Measurements from ENCODE around the gene ALKAL2. TPM values are rescaled to one million over a fixed set of nuclear protein-coding genes. Genes with fewer than 3 reads are reported as not detected.

Gene ALKAL2
- total RNA-seq, 1 donor from 2014 or later = not detected

- no peak for FAIRE-seq
- Histone ChIP-seq H3K4me3 (ENCODE audit: low read depth, low read length) (no peak overlapping the region), H3K36me3 (ENCODE audit: control insufficient read depth, insufficient read depth, low read length) (no peaks in the 10 kb centered on the region), H3K27me3 (ENCODE audit: control insufficient read depth, insufficient read depth, low read length) (no peaks in the 10 kb centered on the region)
- TF ChIP-seq, protein P1, sequence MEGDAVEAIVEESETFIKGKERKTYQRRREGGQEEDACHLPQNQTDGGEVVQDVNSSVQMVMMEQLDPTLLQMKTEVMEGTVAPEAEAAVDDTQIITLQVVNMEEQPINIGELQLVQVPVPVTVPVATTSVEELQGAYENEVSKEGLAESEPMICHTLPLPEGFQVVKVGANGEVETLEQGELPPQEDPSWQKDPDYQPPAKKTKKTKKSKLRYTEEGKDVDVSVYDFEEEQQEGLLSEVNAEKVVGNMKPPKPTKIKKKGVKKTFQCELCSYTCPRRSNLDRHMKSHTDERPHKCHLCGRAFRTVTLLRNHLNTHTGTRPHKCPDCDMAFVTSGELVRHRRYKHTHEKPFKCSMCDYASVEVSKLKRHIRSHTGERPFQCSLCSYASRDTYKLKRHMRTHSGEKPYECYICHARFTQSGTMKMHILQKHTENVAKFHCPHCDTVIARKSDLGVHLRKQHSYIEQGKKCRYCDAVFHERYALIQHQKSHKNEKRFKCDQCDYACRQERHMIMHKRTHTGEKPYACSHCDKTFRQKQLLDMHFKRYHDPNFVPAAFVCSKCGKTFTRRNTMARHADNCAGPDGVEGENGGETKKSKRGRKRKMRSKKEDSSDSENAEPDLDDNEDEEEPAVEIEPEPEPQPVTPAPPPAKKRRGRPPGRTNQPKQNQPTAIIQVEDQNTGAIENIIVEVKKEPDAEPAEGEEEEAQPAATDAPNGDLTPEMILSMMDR (IDR thresholded peaks at IDR 0.05; ENCODE audit: insufficient read depth, low read length, severe bottlenecking) = no peak
- DNase-seq (ENCODE audit: low read depth) = no peak
Measured at GRCh38 chr2:305366-305765, 17.5 kb upstream of the ALKAL2 start.

- FAIRE-seq = peak; percentile 86
Measured at GRCh38 chr2:296354-296753, 8.5 kb upstream of the ALKAL2 start.

DNA sequence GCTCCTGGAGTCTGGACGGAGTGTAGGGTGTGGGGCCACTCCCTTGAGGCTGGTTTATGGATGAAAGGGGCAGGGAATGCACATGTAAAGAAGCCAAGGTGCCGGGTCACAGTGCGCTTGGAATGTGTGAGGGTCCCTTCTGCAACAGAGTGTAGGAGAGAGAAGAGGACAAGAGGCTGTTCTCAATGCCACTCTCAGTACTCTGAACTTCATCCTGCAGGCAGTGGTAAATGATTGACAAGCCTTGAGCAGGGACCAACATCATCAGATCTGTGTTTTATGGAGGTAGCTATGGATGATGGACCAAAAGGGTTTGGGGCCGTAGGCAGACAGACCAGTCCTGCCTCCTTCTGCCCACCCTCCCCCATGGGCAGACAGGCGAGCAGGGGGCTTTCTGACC lies 7.2 kb upstream of the ALKAL2 start:
- Histone ChIP-seq H3K4me3 (ENCODE audit: low read depth, low read length) (no peak overlapping the region), H3K36me3 (ENCODE audit: control insufficient read depth, insufficient read depth, low read length) (no peaks in the 10 kb centered on the region), H3K27me3 (ENCODE audit: control insufficient read depth, insufficient read depth, low read length) (peaks cover 2% of the 10 kb centered on the region)
- no peak for FAIRE-seq
- TF ChIP-seq, protein P1 (IDR thresholded peaks at IDR 0.05; ENCODE audit: insufficient read depth, low read length, severe bottlenecking) = no peak
- no peak for DNase-seq (ENCODE audit: low read depth)

More at GRCh38 chr2:296354-296753, 8.5 kb upstream of the ALKAL2 start:
- TF ChIP-seq, protein P1 (IDR thresholded peaks at IDR 0.05; ENCODE audit: insufficient read depth, low read length, severe bottlenecking) = no peak
- H3K36me3 ChIP-seq (ENCODE audit: control insufficient read depth, insufficient read depth, low read length) = no peaks in the 10 kb centered on the region
- peaks cover 2% of the 10 kb centered on the region for H3K27me3 ChIP-seq (ENCODE audit: control insufficient read depth, insufficient read depth, low read length)
- H3K4me3 ChIP-seq (ENCODE audit: low read depth, low read length) = no peak overlapping the region
- DNase-seq (ENCODE audit: low read depth) = no peak

DNA sequence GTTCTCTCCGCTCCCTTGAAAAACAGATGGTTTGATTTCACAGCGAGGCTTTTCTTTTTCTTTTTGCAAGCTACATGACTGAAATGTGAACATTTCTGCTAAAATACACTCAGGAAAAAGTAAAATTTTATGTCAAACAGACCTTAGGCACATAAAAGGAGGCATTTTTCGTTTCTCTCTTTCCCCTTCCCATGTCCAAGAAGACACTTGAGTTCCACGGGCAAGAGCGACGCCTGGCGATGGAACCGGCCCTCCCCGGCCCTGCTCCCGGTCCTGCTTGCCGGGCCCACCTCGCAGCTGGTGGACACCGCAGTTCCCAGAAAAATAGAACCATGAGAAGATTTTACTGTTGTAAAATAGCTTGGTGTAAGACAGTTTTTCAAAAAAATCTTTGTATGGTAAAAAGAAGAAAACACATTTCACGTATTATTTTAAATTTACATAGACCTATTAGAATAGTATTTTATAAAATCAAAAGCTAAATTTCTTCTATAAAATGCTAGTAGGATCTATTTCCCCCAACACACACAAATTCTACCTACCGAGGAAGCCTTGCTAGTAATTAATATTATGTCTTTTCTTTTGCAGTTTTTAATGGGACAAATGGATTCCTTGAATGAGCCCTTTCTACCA lies 2.3 kb upstream of the ALKAL2 start:
- TF ChIP-seq, protein P1 (IDR thresholded peaks at IDR 0.05; ENCODE audit: insufficient read depth, low read length, severe bottlenecking) = peak; percentile 76
- FAIRE-seq (no peak), DNase-seq (ENCODE audit: low read depth) (peak; percentile 57)
- Histone ChIP-seq H3K4me3 (ENCODE audit: low read depth, low read length) (peak overlapping the region; percentile 43), H3K27me3 (ENCODE audit: control insufficient read depth, insufficient read depth, low read length) (peaks cover 7% of the 10 kb centered on the region), H3K36me3 (ENCODE audit: control insufficient read depth, insufficient read depth, low read length) (no peaks in the 10 kb centered on the region)

- FAIRE-seq = no peak
- Histone ChIP-seq H3K27me3 (ENCODE audit: control insufficient read depth, insufficient read depth, low read length) (peaks cover 7% of the 10 kb centered on the region), H3K4me3 (ENCODE audit: low read depth, low read length) (peak overlapping the region; percentile 43)
Measured at GRCh38 chr2:289362-290089, 1.6 kb upstream of the ALKAL2 start.

More at GRCh38 chr2:289362-290089, 1.6 kb upstream of the ALKAL2 start:
- DNase-seq (ENCODE audit: low read depth) = no peak
- H3K36me3 ChIP-seq (ENCODE audit: control insufficient read depth, insufficient read depth, low read length) = no peaks in the 10 kb centered on the region
- TF ChIP-seq, protein P1 (IDR thresholded peaks at IDR 0.05; ENCODE audit: insufficient read depth, low read length, severe bottlenecking) = no peak

All from bronchial epithelial cell (primary cell).